ENCODE measurements around the gene FTSJ1.

GRCh38 chrX:48487362-48487798, 11.4 kb downstream of the FTSJ1 start:
- TF ChIP-seq CTCF (IDR thresholded peaks at IDR 0.05) (no peak), POLR2A (IDR thresholded peaks at IDR 0.05) (no peak), EP300 (IDR thresholded peaks at IDR 0.05) (no peak)
